GM21723 (cell line): ENCODE measurements around the gene IBTK.
A peak's percentile ranks its signal among the peaks of the same experiment; 100 is the strongest.
"Not testable (repeated sequence)": the region's sequence is repeated elsewhere in the genome, so short reads cannot be mapped to it uniquely, and the experiment has no call there.

Source experiments
- ATAC-seq: cut with Tn5 transposase; IDR thresholded peaks from one replicate; pipeline ENCODE4 v1.9.1; 2021; ENCODE audit warnings: mild to moderate bottlenecking, moderate library complexity; ENCODE audit not compliant: unreplicated experiment

IBTK gene

GRCh38 chr6:82247505-82248272 lies at the start of gene IBTK:
IBTK (minus strand) TSS chr6:82247744; CDS start chr6:82240486, 7,258 bp downstream.
- peak; percentile 92 for ATAC-seq

- no peak for ATAC-seq
These were observed 36.3 kb upstream of the IBTK start for GRCh38 chr6:82283771-82284410.

DNA sequence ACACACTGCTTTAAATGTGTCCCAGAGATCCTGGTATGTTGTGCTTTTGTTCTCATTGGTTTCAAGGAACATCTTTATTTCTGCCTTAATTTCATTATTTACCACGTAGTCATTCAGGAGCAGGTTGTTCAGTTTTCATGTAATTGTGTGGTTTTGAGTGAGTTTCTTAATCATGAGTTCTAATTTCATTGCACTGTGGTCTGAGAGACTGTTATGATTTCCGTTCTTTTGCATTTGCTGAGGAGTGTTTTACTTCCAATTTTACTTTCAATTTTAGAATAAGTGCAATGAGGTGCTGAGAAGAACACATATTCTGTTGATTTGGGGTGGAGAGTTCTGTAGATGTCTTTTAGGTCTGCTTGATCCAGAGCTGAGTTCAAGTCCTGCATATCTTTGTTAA lies 34.0 kb upstream of the IBTK start:
- not testable (repeated sequence) for ATAC-seq

GRCh38 chr6:82277686-82278085 lies 30.1 kb upstream of the IBTK start:
- no peak for ATAC-seq

GRCh38 chr6:82275686-82276085 lies 28.1 kb upstream of the IBTK start:
- no peak for ATAC-seq

DNA sequence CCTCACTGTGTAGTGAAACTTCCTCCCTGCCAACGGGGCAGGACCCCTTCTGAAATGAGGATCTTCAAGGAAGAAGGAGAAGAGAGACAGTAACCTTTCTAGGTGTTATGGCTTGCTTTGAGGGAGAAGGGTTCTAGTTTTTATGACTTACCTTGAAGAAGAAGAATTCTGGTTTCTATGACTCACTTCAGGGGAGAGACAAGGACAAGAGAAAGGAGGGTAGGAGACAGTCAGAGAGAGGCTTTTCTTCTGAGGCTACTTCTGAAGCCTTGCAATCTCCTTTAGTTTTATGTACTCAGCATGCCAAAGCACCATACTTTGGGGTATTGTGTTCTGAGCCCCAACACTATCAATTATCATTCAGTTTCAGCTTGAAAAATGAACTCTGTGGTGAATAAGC lies 25.8 kb upstream of the IBTK start:
- no peak for ATAC-seq

- ATAC-seq, result peak; percentile 66
These were observed 23.5 kb upstream of the IBTK start for GRCh38 chr6:82270881-82271635.

GRCh38 chr6:82268301-82268846 lies 20.8 kb upstream of the IBTK start:
- ATAC-seq, result no peak

GRCh38 chr6:82264824-82265223 lies 17.3 kb upstream of the IBTK start:
- ATAC-seq, result no peak

- ATAC-seq, result no peak
These were observed 16.8 kb upstream of the IBTK start for GRCh38 chr6:82264321-82264720.

- no peak for ATAC-seq
These were observed 16.4 kb upstream of the IBTK start for GRCh38 chr6:82263916-82264315.

- ATAC-seq, result no peak
These were observed 13.6 kb upstream of the IBTK start for GRCh38 chr6:82260997-82261732.

GRCh38 chr6:82259389-82259788 lies 11.8 kb upstream of the IBTK start:
- no peak for ATAC-seq

DNA sequence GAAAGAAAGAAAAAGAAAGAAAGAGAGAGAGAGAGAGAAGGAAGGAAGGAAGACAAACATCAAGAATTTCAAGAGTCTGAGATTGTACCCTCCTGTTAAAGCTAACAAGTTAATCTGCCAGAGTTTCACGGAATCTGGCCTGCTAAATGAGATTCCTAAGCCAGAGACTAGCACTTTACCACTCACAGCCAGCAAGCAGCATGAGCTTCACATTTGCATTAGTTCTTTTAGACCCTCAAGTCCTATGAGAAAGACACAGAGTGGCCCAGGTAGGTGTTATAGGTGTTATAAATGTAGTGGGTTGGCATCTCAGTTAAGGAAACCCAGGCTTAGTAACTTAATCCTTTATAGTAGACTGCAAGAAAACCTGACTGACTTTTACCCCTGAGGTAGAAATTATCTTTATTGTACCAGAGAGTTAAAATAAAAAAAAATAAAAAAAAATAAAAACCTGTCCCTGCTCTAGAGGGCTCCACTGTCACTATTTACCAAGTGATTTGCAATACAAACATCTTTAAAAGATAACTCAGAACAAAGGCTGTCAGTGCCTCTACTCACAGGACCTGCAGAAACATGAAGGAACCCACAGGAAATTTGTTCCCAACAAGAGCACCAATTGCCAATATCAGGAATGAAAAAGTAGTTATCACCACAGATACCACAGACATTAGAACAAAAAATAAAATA lies 9.7 kb upstream of the IBTK start:
- ATAC-seq, result no peak

GRCh38 chr6:82254722-82255121 lies 7.2 kb upstream of the IBTK start:
- not testable (repeated sequence) for ATAC-seq

GRCh38 chr6:82251942-82252341 lies 4.4 kb upstream of the IBTK start:
- no peak for ATAC-seq

GRCh38 chr6:82249381-82250253 lies 2.1 kb upstream of the IBTK start:
- ATAC-seq, result no peak

DNA sequence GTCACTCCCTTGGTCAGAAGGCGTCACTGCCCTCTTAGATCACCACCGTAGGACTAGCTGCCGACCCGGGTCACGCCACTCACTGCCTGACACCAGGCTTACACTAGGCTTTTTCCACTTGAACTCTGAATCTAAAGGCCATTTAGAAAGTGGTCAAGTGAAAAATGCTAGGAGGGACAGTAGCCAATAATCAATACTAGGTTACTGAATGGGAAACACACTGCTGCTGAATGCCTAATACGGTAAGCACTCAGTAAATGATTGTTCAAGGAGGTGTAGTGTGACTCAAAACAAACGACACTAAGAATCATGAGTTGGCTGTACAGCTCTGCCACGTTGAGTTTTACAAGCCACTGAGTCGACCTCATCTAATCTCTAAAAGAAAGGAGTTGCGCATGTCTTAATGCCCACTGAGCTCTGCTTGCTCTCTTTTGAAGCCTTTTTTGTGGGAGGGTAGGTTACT lies 760 bp upstream of the IBTK start:
- ATAC-seq, result peak; percentile 32
